ENCODE results near the gene MRAP.

The MRAP gene

DNA sequence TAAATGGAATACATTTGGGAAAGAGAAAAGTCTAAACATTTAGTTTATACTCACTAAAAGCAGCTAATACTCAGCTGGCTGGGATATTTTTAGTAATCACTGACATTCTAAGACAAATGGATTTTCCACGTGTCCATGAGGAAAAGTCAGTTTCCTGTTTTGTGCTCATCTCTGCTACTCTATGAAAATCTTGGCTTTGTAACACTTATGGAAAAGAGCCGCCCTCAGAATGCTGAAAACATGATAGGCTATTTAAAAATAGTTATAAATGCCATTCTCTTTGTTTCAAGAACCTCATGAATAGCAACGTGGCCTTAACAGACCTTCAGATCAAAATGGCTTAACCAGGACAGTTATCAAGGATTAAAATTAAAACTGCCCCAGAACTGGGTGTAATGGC, 29.9 kb downstream of the MRAP start:
- H3K9ac ChIP-seq (ENCODE audit: low read depth, low read length) = peak overlapping the region; percentile 42
- peaks cover 77% of the 10 kb centered on the region for H3K36me3 ChIP-seq (ENCODE audit: insufficient read depth, low read length)
- no peak overlapping the region for H3K4me2 ChIP-seq (ENCODE audit: low read length)

GRCh38 chr21:32329331-32329730, 30.7 kb downstream of the MRAP start:
- Histone ChIP-seq H3K27me3 (ENCODE audit: control insufficient read depth, insufficient read depth, low read length) (no peaks in the 10 kb centered on the region), H3K36me3 (ENCODE audit: insufficient read depth, low read length) (peaks cover 77% of the 10 kb centered on the region), H3K4me1 (ENCODE audit: control insufficient read depth, insufficient read depth, low read length) (peaks cover 25% of the 10 kb centered on the region), H3K4me3 (ENCODE audit: low read length) (no peak overlapping the region), H3K9me3 (replicated peaks; ENCODE audit: low read length) (peaks cover 3% of the 10 kb centered on the region), H3K9ac (ENCODE audit: low read depth, low read length) (peak overlapping the region; percentile 42), H3K4me2 (ENCODE audit: low read length) (no peak overlapping the region)

More for the DNA sequence above, 29.9 kb downstream of the MRAP start:
- H3K9me3 ChIP-seq (replicated peaks; ENCODE audit: low read length) = peaks cover 3% of the 10 kb centered on the region
- no peak overlapping the region for H3K4me3 ChIP-seq (ENCODE audit: low read length)
- no peaks in the 10 kb centered on the region for H3K27me3 ChIP-seq (ENCODE audit: control insufficient read depth, insufficient read depth, low read length)
- peaks cover 25% of the 10 kb centered on the region for H3K4me1 ChIP-seq (ENCODE audit: control insufficient read depth, insufficient read depth, low read length)

- H3K9me3 ChIP-seq (replicated peaks; ENCODE audit: low read length) = peaks cover 3% of the 10 kb centered on the region
- H3K4me1 ChIP-seq (ENCODE audit: control insufficient read depth, insufficient read depth, low read length) = peaks cover 29% of the 10 kb centered on the region
- H3K4me3 ChIP-seq (ENCODE audit: low read length) = no peak overlapping the region
- H3K4me2 ChIP-seq (ENCODE audit: low read length) = no peak overlapping the region
- no peak overlapping the region for H3K9ac ChIP-seq (ENCODE audit: low read depth, low read length)
- no peaks in the 10 kb centered on the region for H3K27me3 ChIP-seq (ENCODE audit: control insufficient read depth, insufficient read depth, low read length)
- peaks cover 77% of the 10 kb centered on the region for H3K36me3 ChIP-seq (ENCODE audit: insufficient read depth, low read length)
Observed at GRCh38 chr21:32329776-32330175, 31.1 kb downstream of the MRAP start.

GRCh38 chr21:32330784-32331311, 32.2 kb downstream of the MRAP start:
- Histone ChIP-seq H3K4me1 (ENCODE audit: control insufficient read depth, insufficient read depth, low read length) (peaks cover 39% of the 10 kb centered on the region), H3K4me2 (ENCODE audit: low read length) (no peak overlapping the region), H3K27me3 (ENCODE audit: control insufficient read depth, insufficient read depth, low read length) (no peaks in the 10 kb centered on the region), H3K36me3 (ENCODE audit: insufficient read depth, low read length) (peaks cover 74% of the 10 kb centered on the region), H3K9ac (ENCODE audit: low read depth, low read length) (no peak overlapping the region), H3K4me3 (ENCODE audit: low read length) (no peak overlapping the region), H3K9me3 (replicated peaks; ENCODE audit: low read length) (peaks cover 3% of the 10 kb centered on the region)

- peaks cover 3% of the 10 kb centered on the region for H3K9me3 ChIP-seq (replicated peaks; ENCODE audit: low read length)
- no peak overlapping the region for H3K9ac ChIP-seq (ENCODE audit: low read depth, low read length)
- no peaks in the 10 kb centered on the region for H3K27me3 ChIP-seq (ENCODE audit: control insufficient read depth, insufficient read depth, low read length)
- H3K4me2 ChIP-seq (ENCODE audit: low read length) = no peak overlapping the region
- no peak overlapping the region for H3K4me3 ChIP-seq (ENCODE audit: low read length)
- H3K4me1 ChIP-seq (ENCODE audit: control insufficient read depth, insufficient read depth, low read length) = peaks cover 48% of the 10 kb centered on the region
- peaks cover 74% of the 10 kb centered on the region for H3K36me3 ChIP-seq (ENCODE audit: insufficient read depth, low read length)
Observed at GRCh38 chr21:32331444-32332305, 33.0 kb downstream of the MRAP start.

DNA sequence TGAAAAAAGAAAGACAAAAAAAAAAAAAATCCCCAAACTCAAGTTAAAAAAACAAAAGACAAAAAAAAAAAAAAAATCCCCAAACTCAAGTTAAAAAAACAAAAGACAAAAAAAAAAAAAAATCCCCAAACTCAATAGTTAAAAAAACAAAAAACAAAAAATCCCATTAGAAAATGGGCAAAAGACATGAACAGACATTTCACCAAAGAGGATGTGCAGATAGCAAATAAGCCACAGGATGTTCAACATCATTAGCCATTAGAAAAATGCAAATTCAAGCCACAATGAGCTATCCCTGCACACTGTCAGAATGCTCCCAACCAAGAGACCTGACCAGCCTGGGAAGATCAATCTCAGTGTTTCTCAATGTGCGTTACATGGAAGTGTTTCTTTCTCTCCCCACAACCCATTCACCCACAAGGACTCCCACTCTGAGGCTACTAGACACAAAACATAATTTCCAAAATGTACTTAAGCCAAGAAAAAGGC, 33.9 kb downstream of the MRAP start:
- Histone ChIP-seq H3K4me3 (ENCODE audit: low read length) (no peak overlapping the region), H3K4me2 (ENCODE audit: low read length) (no peak overlapping the region), H3K27me3 (ENCODE audit: control insufficient read depth, insufficient read depth, low read length) (no peaks in the 10 kb centered on the region), H3K4me1 (ENCODE audit: control insufficient read depth, insufficient read depth, low read length) (peaks cover 56% of the 10 kb centered on the region), H3K36me3 (ENCODE audit: insufficient read depth, low read length) (peaks cover 67% of the 10 kb centered on the region), H3K9me3 (replicated peaks; ENCODE audit: low read length) (peaks cover 3% of the 10 kb centered on the region), H3K9ac (ENCODE audit: low read depth, low read length) (no peak overlapping the region)

GRCh38 chr21:32333953-32334673, 35.5 kb downstream of the MRAP start:
- peaks cover 53% of the 10 kb centered on the region for H3K4me1 ChIP-seq (ENCODE audit: control insufficient read depth, insufficient read depth, low read length)
- no peak overlapping the region for H3K4me2 ChIP-seq (ENCODE audit: low read length)
- H3K9me3 ChIP-seq (replicated peaks; ENCODE audit: low read length) = peaks cover 3% of the 10 kb centered on the region
- no peak overlapping the region for H3K9ac ChIP-seq (ENCODE audit: low read depth, low read length)
- no peaks in the 10 kb centered on the region for H3K27me3 ChIP-seq (ENCODE audit: control insufficient read depth, insufficient read depth, low read length)
- H3K36me3 ChIP-seq (ENCODE audit: insufficient read depth, low read length) = peaks cover 73% of the 10 kb centered on the region
- H3K4me3 ChIP-seq (ENCODE audit: low read length) = no peak overlapping the region

GRCh38 chr21:32334980-32335531, 36.4 kb downstream of the MRAP start:
- no peaks in the 10 kb centered on the region for H3K27me3 ChIP-seq (ENCODE audit: control insufficient read depth, insufficient read depth, low read length)
- peak overlapping the region; percentile 10 for H3K4me2 ChIP-seq (ENCODE audit: low read length)
- H3K9me3 ChIP-seq (replicated peaks; ENCODE audit: low read length) = peaks cover 3% of the 10 kb centered on the region
- peaks cover 68% of the 10 kb centered on the region for H3K36me3 ChIP-seq (ENCODE audit: insufficient read depth, low read length)
- H3K4me3 ChIP-seq (ENCODE audit: low read length) = no peak overlapping the region
- H3K4me1 ChIP-seq (ENCODE audit: control insufficient read depth, insufficient read depth, low read length) = peaks cover 48% of the 10 kb centered on the region
- peak overlapping the region; percentile 32 for H3K9ac ChIP-seq (ENCODE audit: low read depth, low read length)

DNA sequence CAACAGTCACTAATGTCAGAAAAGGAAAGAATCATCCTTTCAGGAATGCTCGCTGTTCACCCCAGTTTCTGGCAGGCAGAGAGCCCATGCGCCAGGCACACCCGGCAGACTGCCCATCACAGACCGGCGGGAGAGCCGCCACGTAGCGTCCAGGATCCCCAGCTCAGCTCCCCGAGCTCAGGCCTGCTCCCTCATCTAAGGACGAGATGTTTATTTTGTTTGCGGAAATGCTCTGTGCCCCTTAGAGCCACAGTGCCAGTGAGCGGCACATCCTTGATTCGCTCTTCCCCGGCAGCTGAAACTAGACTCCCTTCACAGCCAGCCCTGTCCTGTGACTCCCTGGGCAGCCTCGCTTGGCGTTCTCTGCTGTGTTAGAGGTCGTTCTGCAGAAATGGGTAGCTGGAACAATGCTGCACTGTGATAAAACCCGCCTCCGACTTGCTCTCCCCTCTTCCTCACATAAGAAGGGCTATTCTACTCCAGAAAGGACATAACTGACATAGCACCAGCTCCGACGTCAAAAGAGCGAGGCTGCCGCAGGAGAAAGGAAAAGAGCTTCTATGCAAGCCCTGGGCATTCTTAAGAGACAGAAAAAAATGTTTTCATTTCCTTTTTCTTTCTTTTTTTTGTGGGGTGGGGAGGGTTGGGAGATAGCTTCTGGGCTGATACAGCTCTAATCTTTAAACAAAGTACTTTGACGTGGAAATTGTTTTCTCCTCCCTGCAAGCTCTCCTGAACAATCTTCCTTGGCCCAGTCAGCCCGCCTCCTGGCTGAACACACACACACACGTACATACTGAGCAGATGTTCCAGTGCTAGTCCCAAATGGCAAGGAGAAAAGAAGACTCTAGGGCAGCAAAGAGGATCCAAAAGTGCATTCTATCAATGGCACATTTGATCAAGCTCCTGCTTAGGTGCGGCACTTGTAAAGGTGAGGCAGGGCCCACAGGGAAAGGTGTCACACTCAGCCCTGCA, 37.2 kb downstream of the MRAP start:
- peaks cover 68% of the 10 kb centered on the region for H3K36me3 ChIP-seq (ENCODE audit: insufficient read depth, low read length)
- no peaks in the 10 kb centered on the region for H3K27me3 ChIP-seq (ENCODE audit: control insufficient read depth, insufficient read depth, low read length)
- no peak overlapping the region for H3K4me3 ChIP-seq (ENCODE audit: low read length)
- H3K9ac ChIP-seq (ENCODE audit: low read depth, low read length) = peak overlapping the region; percentile 32
- H3K4me1 ChIP-seq (ENCODE audit: control insufficient read depth, insufficient read depth, low read length) = peaks cover 48% of the 10 kb centered on the region
- H3K4me2 ChIP-seq (ENCODE audit: low read length) = peak overlapping the region; percentile 10
- peaks cover 3% of the 10 kb centered on the region for H3K9me3 ChIP-seq (replicated peaks; ENCODE audit: low read length)

GRCh38 chr21:32336711-32337110, 38.1 kb downstream of the MRAP start:
- H3K4me3 ChIP-seq (ENCODE audit: low read length) = no peak overlapping the region
- H3K9ac ChIP-seq (ENCODE audit: low read depth, low read length) = peak overlapping the region; percentile 7
- H3K4me1 ChIP-seq (ENCODE audit: control insufficient read depth, insufficient read depth, low read length) = peaks cover 54% of the 10 kb centered on the region
- peak overlapping the region; percentile 17 for H3K4me2 ChIP-seq (ENCODE audit: low read length)
- H3K27me3 ChIP-seq (ENCODE audit: control insufficient read depth, insufficient read depth, low read length) = no peaks in the 10 kb centered on the region
- H3K9me3 ChIP-seq (replicated peaks; ENCODE audit: low read length) = peaks cover 3% of the 10 kb centered on the region
- H3K36me3 ChIP-seq (ENCODE audit: insufficient read depth, low read length) = peaks cover 68% of the 10 kb centered on the region

Data from skeletal muscle satellite cell (primary cell).